GM13976 (cell line): ENCODE measurements around the gene TLL2.

ENCODE experiments used
- DNase-seq: peaks from one replicate; pipeline ENCODE4 v3.0.0; 2012; ENCODE audit warnings: low spot score
- CTCF ChIP-seq: IDR thresholded peaks from 2 replicates; pipeline ENCODE4 v1.5.1; 2012; ENCODE audit warnings: borderline replicate concordance, mild to moderate bottlenecking; ENCODE audit not compliant: insufficient read depth; ENCODE audit errors: extremely low read depth, missing control alignments, control extremely low read depth
- in situ Hi-C: fragments of 300-500 bp; cut with MboI; formaldehyde crosslinking; loops from one replicate; pipeline ENCODE4 v1.12.0; 2022; ENCODE audit warnings: low sequenced_read_pairs, mixed read lengths, inconsistent platforms; ENCODE audit not compliant: unreplicated experiment

Gene TLL2

GRCh38 chr10:96365571-96365970, 148.2 kb downstream of the TLL2 start:
- no peak for TF ChIP-seq CTCF
- in situ Hi-C loops: no loop called here
- no peak for DNase-seq

- DNase-seq: no peak
- no peak for TF ChIP-seq CTCF
These were observed 153.0 kb downstream of the TLL2 start for GRCh38 chr10:96360766-96361165.

GRCh38 chr10:96360331-96360730, 153.4 kb downstream of the TLL2 start:
- in situ Hi-C loops: no loop called here
- TF ChIP-seq CTCF: no peak
- no peak for DNase-seq

More at GRCh38 chr10:96360766-96361165, 153.0 kb downstream of the TLL2 start:
- in situ Hi-C loops: no loop called here

- no peak for DNase-seq
- in situ Hi-C loops: no loop called here
- no peak for TF ChIP-seq CTCF
These were observed 154.1 kb downstream of the TLL2 start for GRCh38 chr10:96359616-96360015.

GRCh38 chr10:96358851-96359540, 154.7 kb downstream of the TLL2 start, which contains the start of gene OPALIN:
Gene OPALIN (minus strand): TSS chr10:96359002. CDS start chr10:96358896, 106 bp downstream.
- TF ChIP-seq CTCF: no peak
- in situ Hi-C loops: no loop called here
- DNase-seq: no peak

- in situ Hi-C loops: no loop called here
- TF ChIP-seq CTCF: no peak
- DNase-seq: no peak
These were observed 156.6 kb downstream of the TLL2 start for GRCh38 chr10:96357038-96357620.
